ENCODE data around the gene SERPINH1. TPM values are rescaled to one million over a fixed set of nuclear protein-coding genes. Genes with fewer than 3 reads are reported as not detected.

The SERPINH1 gene
- total and polyA plus RNA-seq, 3 donors from 2014 or later, result 92.2 to 178 (median 122) TPM

DNA sequence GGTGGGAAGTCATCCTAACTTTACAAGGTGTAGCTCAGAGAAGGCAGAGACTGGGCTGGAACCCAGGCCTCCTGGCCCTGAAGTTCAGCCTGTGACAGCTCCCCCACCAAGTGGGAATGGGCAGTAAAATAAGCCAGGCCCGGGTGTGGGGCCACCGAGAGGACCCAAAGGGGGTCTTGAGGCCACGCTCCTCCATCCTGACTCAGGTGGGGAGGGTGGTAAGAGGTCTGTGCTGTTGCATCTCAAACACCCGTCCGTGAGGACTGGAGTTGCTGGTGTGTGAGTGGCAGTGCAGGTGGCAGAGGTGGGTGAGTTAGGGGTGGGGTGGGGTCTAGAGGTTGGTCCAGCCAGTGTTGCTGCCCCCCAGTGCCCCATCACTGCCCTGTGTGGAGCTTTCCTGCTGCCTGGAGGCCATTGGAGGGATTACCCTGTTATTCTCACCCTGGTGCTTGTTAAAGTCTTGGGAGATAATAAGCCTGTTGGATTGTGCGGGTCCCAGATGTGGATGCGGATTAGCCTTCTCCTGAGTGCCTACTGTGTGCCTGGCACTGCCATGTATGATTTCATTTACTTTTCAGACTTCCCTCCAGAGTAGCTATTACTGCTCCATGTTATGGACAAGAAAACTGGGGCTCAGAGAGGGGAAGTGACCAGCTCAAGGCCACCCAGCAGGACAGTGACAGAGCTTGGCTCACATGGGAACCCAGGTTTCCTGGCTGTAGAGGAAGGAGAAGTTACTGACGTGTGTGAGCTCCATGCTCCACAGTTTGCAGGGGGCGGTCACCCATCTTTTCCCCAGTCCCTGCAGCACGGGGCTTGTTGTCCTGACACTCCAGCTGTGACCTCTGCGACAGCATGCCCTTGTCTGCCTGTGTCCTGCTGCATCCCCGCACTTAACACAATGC, 12.9 kb downstream of the SERPINH1 start:
- Histone ChIP-seq H3K4me3 (no peak overlapping the region), H3K9me3 (no peaks in the 10 kb centered on the region), H3K4me1 (peaks cover 9% of the 10 kb centered on the region), H3K27ac (no peak overlapping the region), H3K27me3 (no peaks in the 10 kb centered on the region), H3K36me3 (ENCODE audit: low read depth, missing control alignments) (no peaks in the 10 kb centered on the region)
- 73% methylated on average over 6 to 12 of the region's 12 CpGs for WGBS, 2 donors
- no peak for DNase-seq
- TF ChIP-seq POLR2A (IDR thresholded peaks at IDR 0.05), result no peak
- TF ChIP-seq, protein P1, sequence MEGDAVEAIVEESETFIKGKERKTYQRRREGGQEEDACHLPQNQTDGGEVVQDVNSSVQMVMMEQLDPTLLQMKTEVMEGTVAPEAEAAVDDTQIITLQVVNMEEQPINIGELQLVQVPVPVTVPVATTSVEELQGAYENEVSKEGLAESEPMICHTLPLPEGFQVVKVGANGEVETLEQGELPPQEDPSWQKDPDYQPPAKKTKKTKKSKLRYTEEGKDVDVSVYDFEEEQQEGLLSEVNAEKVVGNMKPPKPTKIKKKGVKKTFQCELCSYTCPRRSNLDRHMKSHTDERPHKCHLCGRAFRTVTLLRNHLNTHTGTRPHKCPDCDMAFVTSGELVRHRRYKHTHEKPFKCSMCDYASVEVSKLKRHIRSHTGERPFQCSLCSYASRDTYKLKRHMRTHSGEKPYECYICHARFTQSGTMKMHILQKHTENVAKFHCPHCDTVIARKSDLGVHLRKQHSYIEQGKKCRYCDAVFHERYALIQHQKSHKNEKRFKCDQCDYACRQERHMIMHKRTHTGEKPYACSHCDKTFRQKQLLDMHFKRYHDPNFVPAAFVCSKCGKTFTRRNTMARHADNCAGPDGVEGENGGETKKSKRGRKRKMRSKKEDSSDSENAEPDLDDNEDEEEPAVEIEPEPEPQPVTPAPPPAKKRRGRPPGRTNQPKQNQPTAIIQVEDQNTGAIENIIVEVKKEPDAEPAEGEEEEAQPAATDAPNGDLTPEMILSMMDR (IDR thresholded peaks at IDR 0.05), result peak in 1 of 3 experiments; percentile 10
- intact Hi-C loops (cut with DNase I; ENCODE audit: low total_unique reads), result no loop called here

DNA sequence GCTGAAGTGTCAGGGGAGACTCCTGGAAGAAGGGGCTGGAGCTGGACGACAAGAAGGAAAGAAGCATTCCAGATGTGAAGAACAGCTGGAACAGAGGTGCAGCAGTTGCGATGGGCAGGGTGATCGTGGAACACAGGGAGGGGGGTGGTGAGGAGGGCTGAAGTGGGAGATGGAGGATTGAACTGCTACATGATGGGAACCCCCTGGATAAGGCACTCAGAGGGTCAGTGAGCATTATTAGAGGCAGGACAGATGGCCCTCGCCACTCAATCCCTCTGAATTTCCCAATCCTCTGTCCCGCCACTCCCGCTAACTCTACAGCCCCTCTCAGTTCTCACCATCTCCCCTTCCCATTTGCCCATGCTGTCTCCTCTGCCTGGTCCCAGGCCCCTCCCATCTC, 14.0 kb downstream of the SERPINH1 start:
- H3K9me3 ChIP-seq, result no peaks in the 10 kb centered on the region
- peaks cover 9% of the 10 kb centered on the region for H3K4me1 ChIP-seq
- H3K27me3 ChIP-seq, result no peaks in the 10 kb centered on the region
- no peak for DNase-seq
- WGBS, 2 donors, result 80 to 83% methylated on average over 6 of the region's 6 CpGs
- TF ChIP-seq, protein P1 (IDR thresholded peaks at IDR 0.05), result no peak
- no peak for TF ChIP-seq POLR2A (IDR thresholded peaks at IDR 0.05)
- H3K36me3 ChIP-seq (ENCODE audit: low read depth, missing control alignments), result no peaks in the 10 kb centered on the region
- H3K4me3 ChIP-seq, result no peak overlapping the region
- no peak overlapping the region for H3K27ac ChIP-seq
- intact Hi-C loops (cut with DNase I; ENCODE audit: low total_unique reads), result no loop called here

- no peaks in the 10 kb centered on the region for H3K27me3 ChIP-seq
- no peak overlapping the region for H3K27ac ChIP-seq
- no peaks in the 10 kb centered on the region for H3K36me3 ChIP-seq (ENCODE audit: low read depth, missing control alignments)
- H3K9me3 ChIP-seq, result no peaks in the 10 kb centered on the region
- peaks cover 9% of the 10 kb centered on the region for H3K4me1 ChIP-seq
- WGBS, 2 donors, result 31 to 41% methylated on average over 8 of the region's 8 CpGs
- intact Hi-C loops (cut with DNase I; ENCODE audit: low total_unique reads), result no loop called here
- TF ChIP-seq POLR2A (IDR thresholded peaks at IDR 0.05), result no peak
- TF ChIP-seq, protein P1 (IDR thresholded peaks at IDR 0.05), result no peak
- H3K4me3 ChIP-seq, result no peak overlapping the region
- peak; percentile 50 for DNase-seq
Observed at GRCh38 chr11:75576499-75576918, 14.5 kb downstream of the SERPINH1 start.

- TF ChIP-seq, protein P1 (IDR thresholded peaks at IDR 0.05), result peak in 2 of 3 experiments; percentile 39 to 72
- TF ChIP-seq POLR2A (IDR thresholded peaks at IDR 0.05), result no peak
- Histone ChIP-seq H3K4me1 (peaks cover 9% of the 10 kb centered on the region), H3K27ac (no peak overlapping the region), H3K27me3 (no peaks in the 10 kb centered on the region), H3K9me3 (no peaks in the 10 kb centered on the region), H3K36me3 (ENCODE audit: low read depth, missing control alignments) (no peaks in the 10 kb centered on the region), H3K4me3 (no peak overlapping the region)
- intact Hi-C loops (cut with DNase I; ENCODE audit: low total_unique reads), result no loop called here
- WGBS, 2 donors, result 9 to 17% methylated on average over 1 to 10 of the region's 10 CpGs
- peak; percentile 81 for DNase-seq
Observed at GRCh38 chr11:75577207-75577606, 15.2 kb downstream of the SERPINH1 start.

All from testis (tissue), 3 donors.